SIG-M5 treated with dmso at 0.1 percent for 504 hours (cell line): Measurements from ENCODE around the gene PHETA2.

Source experiments
- DNase-seq: peaks from one replicate; lab custom pipeline; 2025; ENCODE audit not compliant: unreplicated experiment; lab: John Stamatoyannopoulos, UW

Gene PHETA2, protein sequence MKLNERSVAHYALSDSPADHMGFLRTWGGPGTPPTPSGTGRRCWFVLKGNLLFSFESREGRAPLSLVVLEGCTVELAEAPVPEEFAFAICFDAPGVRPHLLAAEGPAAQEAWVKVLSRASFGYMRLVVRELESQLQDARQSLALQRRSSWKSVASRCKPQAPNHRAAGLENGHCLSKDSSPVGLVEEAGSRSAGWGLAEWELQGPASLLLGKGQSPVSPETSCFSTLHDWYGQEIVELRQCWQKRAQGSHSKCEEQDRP

DNA sequence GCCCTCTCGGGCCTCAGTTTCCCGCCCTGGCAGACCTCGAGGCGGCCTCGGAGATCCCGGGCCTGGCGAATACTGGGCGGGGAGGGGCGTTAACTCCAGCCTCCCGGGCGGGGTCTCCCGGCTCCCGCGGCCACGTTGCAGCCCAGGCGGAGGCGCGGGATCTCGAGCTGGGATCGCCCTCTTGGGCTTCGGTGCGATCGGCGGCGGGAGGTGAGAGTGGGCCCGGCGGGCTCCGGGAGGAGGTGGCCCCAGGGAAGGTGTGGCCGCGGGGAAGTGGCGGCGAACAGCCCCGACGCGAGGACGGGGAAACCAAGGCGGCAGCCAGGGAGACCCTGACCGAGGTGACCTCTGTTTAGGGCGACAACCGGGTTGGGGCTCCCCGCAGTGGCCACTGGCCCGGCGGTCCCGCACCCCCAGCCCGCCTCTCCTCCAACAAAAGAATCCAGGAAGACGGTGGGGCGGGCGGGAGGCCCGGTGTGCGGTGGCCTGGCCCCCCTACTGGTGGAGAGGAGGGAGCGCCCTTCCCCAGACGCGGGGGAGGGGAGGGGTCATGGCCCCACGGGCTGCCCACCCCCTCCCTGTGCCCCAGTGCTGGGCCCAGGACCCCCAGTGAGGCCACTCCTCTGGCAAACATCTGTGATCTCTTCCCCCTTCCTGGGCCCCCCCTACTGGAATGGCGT, at the start of gene PHETA2:
TSS of gene PHETA2 (plus strand) at position 117 of the 680 bp plus-strand sequence. CDS start 3,046 bp downstream, outside the sequence.
- no peak for DNase-seq

- DNase-seq: no peak
These were observed 48.6 kb upstream of the PHETA2 start for GRCh38 chr22:42025421-42025820.

DNA sequence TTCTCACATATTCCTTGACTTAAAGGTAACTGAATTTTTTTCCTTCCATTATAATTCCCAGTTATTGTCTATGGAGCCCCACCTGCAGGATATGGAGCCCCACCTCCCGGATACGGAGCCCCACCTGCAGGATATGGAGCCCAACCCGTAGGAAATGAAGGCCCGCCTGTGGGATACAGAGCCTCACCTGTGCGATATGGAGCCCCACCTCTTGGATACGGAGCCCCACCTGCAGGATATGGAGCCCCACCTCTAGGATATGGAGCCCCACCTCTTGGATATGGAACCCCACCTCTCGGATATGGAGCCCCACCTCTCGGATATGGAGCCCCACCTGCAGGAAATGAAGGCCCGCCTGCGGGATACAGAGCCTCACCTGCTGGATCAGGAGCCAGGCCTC, 47.3 kb upstream of the PHETA2 start:
- no peak for DNase-seq

DNA sequence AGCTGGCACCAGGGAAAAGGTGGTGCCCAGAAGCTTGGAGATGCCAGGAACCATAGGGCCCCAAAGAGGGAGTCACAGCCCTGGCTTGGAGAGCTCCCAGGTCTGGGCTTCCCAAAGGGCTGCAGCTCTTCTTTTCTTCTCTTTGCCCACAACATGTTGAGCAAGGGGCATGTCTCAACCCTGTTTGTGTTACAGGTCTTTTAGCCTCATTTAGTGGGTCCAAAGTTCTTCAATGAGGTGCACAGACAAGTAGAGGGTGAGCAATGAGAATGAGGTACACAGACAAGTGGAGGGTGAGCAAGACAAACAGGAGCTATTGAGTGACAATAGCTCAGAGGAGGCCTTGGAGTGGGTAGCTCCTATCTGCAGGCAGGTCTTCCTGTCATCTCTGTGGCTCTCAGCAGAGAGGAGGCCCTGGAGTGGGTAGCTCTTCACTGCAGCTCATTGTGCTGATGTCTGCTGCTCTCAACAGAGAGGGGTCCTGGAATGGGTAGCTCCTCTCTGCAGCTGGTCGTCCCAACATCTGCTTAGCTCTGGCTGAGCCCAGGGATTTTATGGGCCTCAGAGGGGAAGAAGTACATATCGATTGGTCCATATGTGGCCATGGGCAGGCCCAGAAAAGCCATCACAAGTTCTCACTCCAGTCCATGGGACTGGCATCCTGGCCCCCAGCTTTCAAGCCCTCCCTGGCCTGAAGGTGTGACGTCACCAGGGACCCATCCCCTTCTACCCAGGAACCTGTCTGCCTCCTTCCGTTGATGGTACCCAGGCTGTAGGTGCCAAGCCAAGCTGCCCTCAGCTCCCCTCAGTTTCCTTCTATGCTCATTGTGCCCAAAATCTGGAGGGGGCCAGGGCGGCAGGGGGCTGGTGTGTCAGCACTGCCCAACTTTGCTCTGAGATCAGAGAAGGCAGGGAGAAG, 40.5 kb upstream of the PHETA2 start:
- no peak for DNase-seq

- no peak for DNase-seq
These were observed 38.8 kb upstream of the PHETA2 start for GRCh38 chr22:42035256-42035655.

DNA sequence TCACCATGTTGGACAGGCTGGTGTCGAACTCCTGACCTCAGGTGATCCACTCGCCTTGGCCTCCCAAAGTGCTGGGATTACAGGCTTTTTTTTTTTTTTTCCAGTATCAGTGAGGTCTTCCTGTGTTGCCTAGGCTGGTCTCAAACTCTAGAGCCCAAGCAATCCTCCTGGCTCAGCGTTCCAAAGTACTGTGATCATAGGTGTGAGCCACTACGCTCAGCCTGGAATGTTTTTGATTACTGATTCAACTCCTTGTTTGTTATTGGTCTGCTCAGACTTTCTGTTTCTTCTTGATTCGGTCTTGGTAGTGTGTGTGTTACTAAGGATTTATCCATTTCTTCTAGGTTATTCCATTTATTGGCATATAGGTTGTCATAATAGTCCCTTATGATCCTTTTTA, 34.8 kb upstream of the PHETA2 start:
- DNase-seq: no peak

DNA sequence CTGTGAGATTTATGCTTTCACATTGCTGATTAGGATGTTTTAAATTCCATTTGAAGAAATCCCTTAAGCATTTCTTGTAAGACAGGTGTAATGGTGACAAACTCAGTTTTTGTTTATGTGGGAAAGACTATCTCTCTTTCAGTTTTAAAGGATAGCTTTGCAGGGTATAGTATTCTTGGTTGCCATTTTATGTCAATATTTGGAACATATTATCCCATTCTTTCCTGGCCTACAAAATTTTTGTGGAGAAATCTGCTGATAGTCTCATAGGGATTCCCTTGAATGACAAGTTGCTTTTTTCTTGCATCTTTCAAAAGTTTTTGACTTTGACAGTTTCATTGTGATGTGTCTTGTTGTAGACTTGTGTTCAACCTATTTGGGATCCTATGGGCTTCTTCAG, 32.3 kb upstream of the PHETA2 start:
- no peak for DNase-seq

DNA sequence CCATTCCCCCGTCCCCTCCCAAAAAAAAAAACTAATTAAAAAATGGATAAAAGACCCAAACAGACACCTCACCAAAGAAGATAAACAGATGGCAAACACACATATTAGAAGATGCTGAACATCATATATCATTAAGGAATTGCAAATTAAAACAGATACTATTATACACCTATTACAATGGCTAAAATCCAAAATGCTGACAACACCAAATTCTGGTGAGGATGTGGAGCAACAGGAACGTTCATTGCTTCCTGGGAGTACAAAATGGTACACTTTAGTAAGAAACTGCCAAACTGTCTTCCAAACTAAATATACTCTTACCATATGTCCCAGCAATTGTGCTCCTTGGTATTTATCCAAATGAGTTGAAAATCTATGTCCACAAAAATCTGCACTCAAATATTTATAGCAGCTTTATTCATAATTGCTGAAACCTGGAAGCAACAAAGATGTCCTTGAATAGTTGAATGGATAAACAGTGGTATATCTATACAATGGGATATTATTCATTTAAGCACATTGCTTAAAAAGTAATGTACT, 23.3 kb upstream of the PHETA2 start:
- DNase-seq: no peak

- DNase-seq: no peak
These were observed 21.3 kb upstream of the PHETA2 start for GRCh38 chr22:42052765-42053164.

GRCh38 chr22:42056757-42057511, 17.1 kb upstream of the PHETA2 start:
- DNase-seq: no peak

- no peak for DNase-seq
These were observed 13.6 kb upstream of the PHETA2 start for GRCh38 chr22:42060489-42060888.

- DNase-seq: no peak
These were observed 13.0 kb upstream of the PHETA2 start for GRCh38 chr22:42061041-42061440.

GRCh38 chr22:42062506-42063170, 11.4 kb upstream of the PHETA2 start:
- no peak for DNase-seq

DNA sequence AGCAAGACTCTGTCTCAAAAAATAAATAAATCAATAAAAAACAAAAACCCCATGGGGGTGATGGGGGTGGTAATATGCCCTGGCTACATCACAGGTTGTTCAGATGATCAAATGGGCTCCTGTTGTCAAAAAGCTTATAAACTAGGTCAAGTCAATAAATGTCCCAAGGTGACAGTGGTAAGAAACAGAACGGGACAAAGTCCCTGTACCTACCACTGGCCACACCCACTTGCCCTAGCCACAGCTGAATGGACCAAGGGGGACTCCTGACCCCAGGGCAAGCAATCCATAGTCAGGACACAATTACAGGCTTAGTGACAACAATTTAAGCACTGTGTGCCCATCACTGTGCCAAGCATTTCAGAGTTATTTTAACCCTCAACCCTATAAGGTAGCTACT, 9.4 kb upstream of the PHETA2 start:
- no peak for DNase-seq

GRCh38 chr22:42065438-42066125, 8.5 kb upstream of the PHETA2 start:
- no peak for DNase-seq

DNA sequence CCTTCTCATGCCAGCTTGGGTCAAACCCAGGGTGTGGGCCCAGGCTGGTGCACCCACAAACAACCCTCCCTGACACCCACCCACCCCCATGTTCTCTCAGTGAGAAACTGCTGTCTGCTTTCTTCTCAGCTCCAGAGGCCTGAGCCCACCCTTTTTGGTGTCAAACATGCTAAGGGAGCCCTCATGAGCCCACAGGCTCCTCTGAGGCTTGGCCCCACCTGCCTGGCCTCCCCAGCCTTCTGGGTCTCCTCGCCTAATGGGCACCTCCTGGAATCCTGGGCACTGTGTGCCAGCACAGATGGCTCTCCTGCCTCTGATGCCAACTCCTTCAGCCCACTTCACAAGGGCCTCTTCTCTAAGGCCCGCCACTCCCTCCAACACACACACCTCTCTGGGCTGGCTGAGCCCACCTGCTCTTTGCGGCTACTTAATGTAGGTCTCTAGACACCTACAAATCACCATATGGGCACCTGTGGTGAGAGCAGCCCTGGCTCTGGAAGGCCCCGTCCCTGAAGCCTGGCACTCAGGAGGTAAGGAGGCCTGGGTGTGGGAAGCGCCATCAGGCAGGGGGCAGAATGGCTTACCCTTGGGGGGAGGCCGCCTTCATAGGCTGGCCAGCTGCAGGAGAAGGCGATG, 7.8 kb upstream of the PHETA2 start:
- DNase-seq: no peak

GRCh38 chr22:42066937-42067336, 7.1 kb upstream of the PHETA2 start:
- DNase-seq: no peak

- DNase-seq: no peak
These were observed 6.3 kb upstream of the PHETA2 start for GRCh38 chr22:42067671-42068251.

GRCh38 chr22:42068291-42068690, 5.8 kb upstream of the PHETA2 start:
- DNase-seq: no peak
